ENCODE results near the gene CYP3A5.

The CYP3A5 gene

GRCh38 chr7:99616359-99617191 lies 63.2 kb downstream of the CYP3A5 start, which contains the start of gene ZSCAN25:
Gene ZSCAN25, plus strand, starts transcription at chr7:99616946. Its CDS starts 2,661 bp downstream, at chr7:99619607.
- H3K27ac ChIP-seq (ENCODE audit: extremely low read depth, low read depth, low read length), result peak within 1 kb of the TSS; percentile 71
- ChIA-PET CTCF (interaction anchor here (0.6 to 2.1 kb wide), 11 partner anchors 10 to 440 kb away, joined by 3 to 9 read pairs (median 3); partner anchors contain the start of gene FAM200A), POLR2A (interaction anchor here (0.6 to 2.1 kb wide), 16 partner anchors 10 to 954 kb away, joined by 3 to 17 read pairs (median 4); partner anchors contain the start of genes AP4M1, CPSF4, FAM200A and MCM7)
- TF ChIP-seq FEZF1 (tag by site-specific recombination; IDR thresholded peaks at IDR 0.05) (no peak), IKZF3 (tag by site-specific recombination; IDR thresholded peaks at IDR 0.05) (no peak), ZNF521 (tag by site-specific recombination; IDR thresholded peaks at IDR 0.05) (no peak), ZNF629 (tag by site-specific recombination; IDR thresholded peaks at IDR 0.05) (peak; percentile 90), ZNF362 (tag by site-specific recombination; IDR thresholded peaks at IDR 0.05) (no peak; the same call in 1 of the 2 replicates), ZNF221 (tag by site-specific recombination; IDR thresholded peaks at IDR 0.05; ENCODE audit: borderline replicate concordance) (no peak), ZNF138 (tag by site-specific recombination; IDR thresholded peaks at IDR 0.05; ENCODE audit: borderline replicate concordance) (no peak), ZNF548 (tag by site-specific recombination; IDR thresholded peaks at IDR 0.05) (no peak), SALL2 (tag by site-specific recombination; IDR thresholded peaks at IDR 0.05; ENCODE audit: borderline replicate concordance) (no peak), ZBTB21 (tag by site-specific recombination; IDR thresholded peaks at IDR 0.05) (peak; percentile 54), TCF7L2 (IDR thresholded peaks at IDR 0.05; ENCODE audit: borderline replicate concordance, low read depth, low read length) (no peak), ZBTB20 (tag by site-specific recombination; IDR thresholded peaks at IDR 0.05) (peak; percentile 62; the same call in 1 of the 2 replicates), GLIS1 (tag by site-specific recombination; IDR thresholded peaks at IDR 0.05) (peak; percentile 52), SP7 (tag by site-specific recombination; IDR thresholded peaks at IDR 0.05) (peak; percentile 91), GFI1B (tag by site-specific recombination; IDR thresholded peaks at IDR 0.05) (0 out of 2 replicates have a peak, but pooled peaks have one; percentile 38), ZNF335 (tag by site-specific recombination; conservative IDR thresholded peaks at IDR 0.05) (peak; percentile 94), ZNF2 (tag by site-specific recombination; IDR thresholded peaks at IDR 0.05) (peak; percentile 93), ZSCAN4 (tag by site-specific recombination; IDR thresholded peaks at IDR 0.05) (peak; percentile 75), ZNF248 (tag by site-specific recombination; IDR thresholded peaks at IDR 0.05) (no peak), ZNF585B (tag by site-specific recombination; IDR thresholded peaks at IDR 0.05) (peak; percentile 9; the same call in 1 of the 2 replicates), ZSCAN23 (tag by site-specific recombination; IDR thresholded peaks at IDR 0.05) (no peak; the same call in 1 of the 2 replicates), ZFHX2 (tag by site-specific recombination; conservative IDR thresholded peaks at IDR 0.05) (no peak), ZNF596 (tag by site-specific recombination; IDR thresholded peaks at IDR 0.05) (no peak), ZNF114 (tag by site-specific recombination; IDR thresholded peaks at IDR 0.05) (no peak), ZNF214 (tag by site-specific recombination; IDR thresholded peaks at IDR 0.05; ENCODE audit: borderline replicate concordance) (no peak), BCL11B (tag by site-specific recombination; IDR thresholded peaks at IDR 0.05; ENCODE audit: low read depth) (peak; percentile 78; the same call in 1 of the 2 replicates), ZNF274 (IDR thresholded peaks at IDR 0.05; ENCODE audit: low read length) (no peak), ZNF274 (tag by site-specific recombination; IDR thresholded peaks at IDR 0.05; ENCODE audit: borderline replicate concordance) (no peak), ZNF529 (tag by site-specific recombination; IDR thresholded peaks at IDR 0.05; ENCODE audit: insufficient replicate concordance) (no peak), ZNF10 (tag by site-specific recombination; IDR thresholded peaks at IDR 0.05) (peak; percentile 41; the same call in 1 of the 2 replicates), ZNF610 (tag by site-specific recombination; IDR thresholded peaks at IDR 0.05; ENCODE audit: borderline replicate concordance) (0 out of 2 replicates have a peak, but pooled peaks have one; percentile 66), ZIC2 (tag by site-specific recombination; IDR thresholded peaks at IDR 0.05) (peak; percentile 72)
- TF ChIP-seq, protein P1, sequence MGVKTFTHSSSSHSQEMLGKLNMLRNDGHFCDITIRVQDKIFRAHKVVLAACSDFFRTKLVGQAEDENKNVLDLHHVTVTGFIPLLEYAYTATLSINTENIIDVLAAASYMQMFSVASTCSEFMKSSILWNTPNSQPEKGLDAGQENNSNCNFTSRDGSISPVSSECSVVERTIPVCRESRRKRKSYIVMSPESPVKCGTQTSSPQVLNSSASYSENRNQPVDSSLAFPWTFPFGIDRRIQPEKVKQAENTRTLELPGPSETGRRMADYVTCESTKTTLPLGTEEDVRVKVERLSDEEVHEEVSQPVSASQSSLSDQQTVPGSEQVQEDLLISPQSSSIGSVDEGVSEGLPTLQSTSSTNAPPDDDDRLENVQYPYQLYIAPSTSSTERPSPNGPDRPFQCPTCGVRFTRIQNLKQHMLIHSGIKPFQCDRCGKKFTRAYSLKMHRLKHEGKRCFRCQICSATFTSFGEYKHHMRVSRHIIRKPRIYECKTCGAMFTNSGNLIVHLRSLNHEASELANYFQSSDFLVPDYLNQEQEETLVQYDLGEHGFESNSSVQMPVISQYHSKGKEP (tag by site-specific recombination; IDR thresholded peaks at IDR 0.05), result no peak

More at GRCh38 chr7:99616359-99617191, 63.2 kb downstream of the CYP3A5 start, which contains the start of gene ZSCAN25:
- Histone ChIP-seq H3K36me3 (ENCODE audit: control insufficient read depth in 2 of 2, insufficient read depth in 1 of 2, low read length in 2 of 2) (peaks cover 20 to 36% of the 10 kb centered on the region in 2 experiments), H3K4me1 (ENCODE audit: control insufficient read depth, insufficient read depth, low read length) (no peaks in the 10 kb centered on the region), H3K4me3 (ENCODE audit: low read depth, low read length) (peak within 1 kb of the TSS; percentile 93), H3K9me3 (ENCODE audit: control insufficient read depth, insufficient read depth, low read depth, low read length) (no peaks in the 10 kb centered on the region)
